ENCODE measurements around the gene CALCR.
A peak's percentile ranks its signal among the peaks of the same experiment; 100 is the strongest.

CALCR gene

DNA sequence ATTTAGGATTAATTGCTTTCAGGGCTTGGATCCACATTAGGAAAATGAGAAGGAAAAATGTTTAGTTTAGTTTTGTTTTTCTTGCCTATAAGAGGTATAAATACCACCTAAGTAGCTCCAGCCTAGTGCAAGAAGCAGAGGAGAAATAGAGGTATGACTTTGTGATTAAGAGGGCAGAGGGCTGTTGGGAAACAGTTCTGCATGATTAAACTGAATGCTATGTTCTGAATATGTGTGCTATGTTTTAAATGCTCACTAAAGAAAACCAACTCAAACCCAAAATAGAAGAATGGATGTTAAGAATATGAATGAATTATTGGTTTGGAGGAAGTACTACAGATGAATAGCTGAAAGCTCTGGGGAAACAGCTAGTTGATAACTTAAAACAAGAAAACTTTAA is 7.6 kb downstream of the CALCR start:
- H3K9me3 ChIP-seq (ENCODE audit: severe bottlenecking): no peaks in the 10 kb centered on the region
- TF ChIP-seq, protein P1, sequence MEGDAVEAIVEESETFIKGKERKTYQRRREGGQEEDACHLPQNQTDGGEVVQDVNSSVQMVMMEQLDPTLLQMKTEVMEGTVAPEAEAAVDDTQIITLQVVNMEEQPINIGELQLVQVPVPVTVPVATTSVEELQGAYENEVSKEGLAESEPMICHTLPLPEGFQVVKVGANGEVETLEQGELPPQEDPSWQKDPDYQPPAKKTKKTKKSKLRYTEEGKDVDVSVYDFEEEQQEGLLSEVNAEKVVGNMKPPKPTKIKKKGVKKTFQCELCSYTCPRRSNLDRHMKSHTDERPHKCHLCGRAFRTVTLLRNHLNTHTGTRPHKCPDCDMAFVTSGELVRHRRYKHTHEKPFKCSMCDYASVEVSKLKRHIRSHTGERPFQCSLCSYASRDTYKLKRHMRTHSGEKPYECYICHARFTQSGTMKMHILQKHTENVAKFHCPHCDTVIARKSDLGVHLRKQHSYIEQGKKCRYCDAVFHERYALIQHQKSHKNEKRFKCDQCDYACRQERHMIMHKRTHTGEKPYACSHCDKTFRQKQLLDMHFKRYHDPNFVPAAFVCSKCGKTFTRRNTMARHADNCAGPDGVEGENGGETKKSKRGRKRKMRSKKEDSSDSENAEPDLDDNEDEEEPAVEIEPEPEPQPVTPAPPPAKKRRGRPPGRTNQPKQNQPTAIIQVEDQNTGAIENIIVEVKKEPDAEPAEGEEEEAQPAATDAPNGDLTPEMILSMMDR (IDR thresholded peaks at IDR 0.05; ENCODE audit: poor library complexity, severe bottlenecking): no peak
- no peak overlapping the region for H3K4me3 ChIP-seq (ENCODE audit: severe bottlenecking)
- peak; percentile 48; the same call in 1 of the 3 replicates for ATAC-seq (ENCODE audit: low read depth)
- H3K4me1 ChIP-seq (ENCODE audit: insufficient read depth, poor library complexity, severe bottlenecking): no peaks in the 10 kb centered on the region
- no peak overlapping the region for H3K27ac ChIP-seq (ENCODE audit: poor library complexity, severe bottlenecking)
- H3K36me3 ChIP-seq (ENCODE audit: low read depth): no peaks in the 10 kb centered on the region
- DNase-seq (ENCODE audit: low spot score): no peak
- H3K27me3 ChIP-seq (ENCODE audit: insufficient read depth, poor library complexity, severe bottlenecking): peaks cover 15% of the 10 kb centered on the region

DNA sequence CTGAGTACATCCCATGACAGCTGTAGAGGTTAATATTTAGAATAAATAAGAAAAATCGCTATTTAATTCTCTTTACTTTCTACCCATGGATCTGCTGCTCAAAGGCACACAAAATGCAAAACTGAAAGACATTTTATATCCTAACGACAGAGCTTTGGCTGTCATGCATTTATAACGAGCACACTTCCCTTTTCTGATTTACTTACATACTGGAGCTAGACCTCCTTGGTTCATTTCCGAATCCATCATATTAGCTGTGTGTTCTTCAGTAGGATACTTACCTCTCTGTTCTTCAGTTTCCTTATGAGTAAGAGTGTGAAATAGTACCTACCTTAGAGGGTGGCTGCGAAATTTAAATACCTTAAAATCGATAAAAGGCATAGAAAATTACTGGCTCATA is 10.9 kb downstream of the CALCR start:
- Histone ChIP-seq H3K27me3 (ENCODE audit: insufficient read depth, poor library complexity, severe bottlenecking) (no peaks in the 10 kb centered on the region), H3K4me1 (ENCODE audit: insufficient read depth, poor library complexity, severe bottlenecking) (peaks cover 12% of the 10 kb centered on the region), H3K36me3 (ENCODE audit: low read depth) (no peaks in the 10 kb centered on the region), H3K4me3 (ENCODE audit: severe bottlenecking) (no peak overlapping the region), H3K9me3 (ENCODE audit: severe bottlenecking) (no peaks in the 10 kb centered on the region), H3K27ac (ENCODE audit: poor library complexity, severe bottlenecking) (no peak overlapping the region)
- TF ChIP-seq, protein P1 (IDR thresholded peaks at IDR 0.05; ENCODE audit: poor library complexity, severe bottlenecking): no peak
- no peak for ATAC-seq (ENCODE audit: low read depth)
- DNase-seq (ENCODE audit: low spot score): no peak

DNA sequence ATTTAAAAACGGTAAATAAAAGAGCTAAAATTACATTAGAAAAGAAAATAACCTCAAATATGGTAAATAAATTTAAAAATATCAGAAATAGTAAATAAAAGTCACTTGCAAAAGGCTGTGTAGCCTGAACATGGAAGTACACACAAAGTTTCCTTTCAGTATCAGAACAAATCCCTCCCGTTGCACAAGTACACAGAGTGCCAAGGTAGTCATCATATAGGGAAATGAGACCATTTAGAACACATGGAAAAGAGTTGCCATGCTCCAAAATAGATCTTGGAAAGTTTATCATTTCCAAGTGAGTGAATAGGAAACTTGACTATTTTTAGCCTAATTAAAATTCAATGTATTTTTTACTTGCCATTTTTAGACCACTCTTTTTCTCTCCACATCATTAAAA is 11.6 kb downstream of the CALCR start:
- H3K27me3 ChIP-seq (ENCODE audit: insufficient read depth, poor library complexity, severe bottlenecking): no peaks in the 10 kb centered on the region
- TF ChIP-seq, protein P1 (IDR thresholded peaks at IDR 0.05; ENCODE audit: poor library complexity, severe bottlenecking): no peak
- H3K9me3 ChIP-seq (ENCODE audit: severe bottlenecking): no peaks in the 10 kb centered on the region
- no peaks in the 10 kb centered on the region for H3K36me3 ChIP-seq (ENCODE audit: low read depth)
- ATAC-seq (ENCODE audit: low read depth): no peak
- H3K27ac ChIP-seq (ENCODE audit: poor library complexity, severe bottlenecking): no peak overlapping the region
- DNase-seq (ENCODE audit: low spot score): no peak
- no peak overlapping the region for H3K4me3 ChIP-seq (ENCODE audit: severe bottlenecking)
- peaks cover 15% of the 10 kb centered on the region for H3K4me1 ChIP-seq (ENCODE audit: insufficient read depth, poor library complexity, severe bottlenecking)

DNA sequence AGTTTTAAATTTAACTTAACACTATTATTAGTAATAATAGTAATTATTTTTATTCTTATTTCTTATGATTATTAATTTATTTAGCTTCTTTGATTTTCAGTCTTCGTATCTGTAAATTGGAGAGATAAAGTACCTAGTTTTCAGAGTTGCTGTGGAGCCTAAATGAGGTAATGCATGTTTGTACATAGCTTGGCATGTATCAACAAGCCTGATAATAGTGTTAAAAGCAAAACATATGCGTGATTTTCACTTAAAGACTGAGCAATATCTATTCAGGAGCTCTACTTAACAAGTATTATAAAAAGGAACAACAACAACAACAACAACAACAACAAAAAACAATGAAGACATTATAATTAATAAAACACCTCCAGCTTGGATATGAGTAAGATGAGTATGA is 12.4 kb downstream of the CALCR start:
- Histone ChIP-seq H3K36me3 (ENCODE audit: low read depth) (no peaks in the 10 kb centered on the region), H3K27me3 (ENCODE audit: insufficient read depth, poor library complexity, severe bottlenecking) (no peaks in the 10 kb centered on the region), H3K4me3 (ENCODE audit: severe bottlenecking) (no peak overlapping the region), H3K27ac (ENCODE audit: poor library complexity, severe bottlenecking) (no peak overlapping the region), H3K9me3 (ENCODE audit: severe bottlenecking) (no peaks in the 10 kb centered on the region), H3K4me1 (ENCODE audit: insufficient read depth, poor library complexity, severe bottlenecking) (peaks cover 15% of the 10 kb centered on the region)
- TF ChIP-seq, protein P1 (IDR thresholded peaks at IDR 0.05; ENCODE audit: poor library complexity, severe bottlenecking): no peak
- ATAC-seq (ENCODE audit: low read depth) (no peak), DNase-seq (ENCODE audit: low spot score) (no peak)

DNA sequence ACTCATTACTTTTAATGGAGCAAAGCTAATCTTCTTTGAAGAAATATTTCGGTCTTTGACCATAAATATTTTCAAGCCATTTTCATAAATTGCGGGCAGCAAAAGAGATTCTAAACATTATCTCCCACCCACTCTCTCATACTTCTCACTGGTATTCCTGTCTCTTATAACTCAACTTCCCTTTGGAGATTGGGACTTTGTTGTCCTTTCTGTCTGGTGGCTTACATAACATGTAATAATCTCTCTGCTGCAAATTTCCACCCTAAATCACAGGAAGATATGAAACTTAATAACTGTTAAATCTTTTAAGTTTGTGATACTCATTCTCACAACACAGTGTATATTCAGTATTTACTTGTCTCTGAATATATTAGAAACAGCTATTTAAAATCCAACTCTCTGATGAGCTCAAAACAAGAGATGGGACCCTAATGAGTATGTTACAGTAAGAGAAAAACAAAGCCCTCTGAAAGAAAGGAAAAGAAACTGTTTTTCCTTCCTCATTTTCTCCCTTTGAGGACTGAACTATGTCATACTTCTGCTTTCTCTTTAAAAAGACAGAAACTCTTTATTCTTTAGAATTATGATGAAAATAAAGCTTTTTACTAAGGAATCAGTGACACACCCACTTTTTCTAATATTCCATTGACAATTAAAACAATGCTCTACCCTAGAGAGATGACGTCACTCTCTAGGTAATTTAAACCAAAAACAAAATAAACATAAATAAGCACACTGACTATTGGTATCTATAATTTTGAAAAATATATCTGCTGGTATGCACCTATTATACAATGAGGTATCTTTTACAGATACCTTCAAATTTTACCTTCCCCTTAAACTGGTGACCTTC is 14.7 kb downstream of the CALCR start:
- ATAC-seq (ENCODE audit: low read depth) (no peak), DNase-seq (ENCODE audit: low spot score) (no peak)
- Histone ChIP-seq H3K4me3 (ENCODE audit: severe bottlenecking) (no peak overlapping the region), H3K4me1 (ENCODE audit: insufficient read depth, poor library complexity, severe bottlenecking) (peaks cover 15% of the 10 kb centered on the region), H3K27ac (ENCODE audit: poor library complexity, severe bottlenecking) (no peak overlapping the region), H3K36me3 (ENCODE audit: low read depth) (no peaks in the 10 kb centered on the region), H3K9me3 (ENCODE audit: severe bottlenecking) (no peaks in the 10 kb centered on the region), H3K27me3 (ENCODE audit: insufficient read depth, poor library complexity, severe bottlenecking) (no peaks in the 10 kb centered on the region)
- TF ChIP-seq, protein P1 (IDR thresholded peaks at IDR 0.05; ENCODE audit: poor library complexity, severe bottlenecking): no peak

Measured in RWPE2 (cell line).